Epithelial cell of proximal tubule (primary cell): ENCODE results near the gene CHN1. TPM values are rescaled to one million over a fixed set of nuclear protein-coding genes. Genes with fewer than 3 reads are reported as not detected.

Source experiments
- DNase-seq: peaks from one replicate; pipeline ENCODE4 v3.0.0-alpha.2; 2011; ENCODE audit warnings: low read depth
- H3K4me3 ChIP-seq: 2 replicates; pipeline ENCODE4 v1.5.1; 2011; ENCODE audit warnings: low read depth, mild to moderate bottlenecking, low read length
- CTCF ChIP-seq: conservative IDR thresholded peaks from 2 replicates; pipeline ENCODE4 v1.5.1; 2012; ENCODE audit warnings: low read depth, mild to moderate bottlenecking, low read length
- total RNA-seq: library from RNA; depleted of rRNA; stranded (reverse); fragments of >200 nt; gene quantifications from 2 replicates; pipeline ENCODE4 v1.2.3, GENCODE V29; 2015

The CHN1 gene
- total RNA-seq, 1 donor from 2014 or later = 22.5 TPM

GRCh38 chr2:174796319-174796771 lies 208.8 kb downstream of the CHN1 start:
- H3K4me3 ChIP-seq = no peak overlapping the region
- TF ChIP-seq CTCF = no peak
- no peak for DNase-seq

GRCh38 chr2:174794851-174795374 lies 210.3 kb downstream of the CHN1 start:
- no peak for TF ChIP-seq CTCF
- no peak overlapping the region for H3K4me3 ChIP-seq

GRCh38 chr2:174792309-174793025 lies 212.7 kb downstream of the CHN1 start:
- H3K4me3 ChIP-seq = no peak overlapping the region
- no peak for DNase-seq
- no peak for TF ChIP-seq CTCF

More at GRCh38 chr2:174794851-174795374, 210.3 kb downstream of the CHN1 start:
- no peak for DNase-seq

GRCh38 chr2:174791746-174792280 lies 213.4 kb downstream of the CHN1 start:
- no peak for TF ChIP-seq CTCF
- no peak for DNase-seq
- H3K4me3 ChIP-seq = no peak overlapping the region

- no peak overlapping the region for H3K4me3 ChIP-seq
- no peak for TF ChIP-seq CTCF
- DNase-seq = no peak
Observed at GRCh38 chr2:174791020-174791419, 214.2 kb downstream of the CHN1 start.

- TF ChIP-seq CTCF = no peak
- no peak overlapping the region for H3K4me3 ChIP-seq
- DNase-seq = no peak
Observed at GRCh38 chr2:174789001-174789400, 216.2 kb downstream of the CHN1 start.
